ELR (cell line): Measurements from ENCODE around the gene MAGI2.
"Not testable (repeated sequence)": the region's sequence is repeated elsewhere in the genome, so short reads cannot be mapped to it uniquely, and the experiment has no call there.

Experiments
- DNase-seq: peaks from one replicate; pipeline ENCODE4 v3.0.0-alpha.2; 2015; ENCODE audit warnings: low read depth

MAGI2 gene

DNA sequence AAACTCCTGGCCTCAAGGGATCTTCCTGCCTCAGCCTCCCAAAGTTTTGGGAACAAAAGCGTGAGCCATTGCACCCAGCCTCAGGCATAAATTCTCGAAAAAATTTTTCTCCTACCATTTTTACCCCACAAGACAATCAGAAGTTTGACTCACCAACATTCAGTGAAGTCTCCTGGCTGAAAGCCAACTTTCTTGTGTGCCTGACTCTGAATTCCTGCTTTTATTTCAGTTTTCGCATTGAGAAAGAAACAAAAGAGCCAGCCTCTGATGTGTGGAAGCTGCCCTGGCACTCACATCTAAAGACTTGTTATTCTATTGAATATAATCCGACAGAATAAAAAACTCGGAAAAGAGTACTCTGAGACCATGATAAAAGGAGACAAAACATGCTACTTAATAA lies 402.9 kb downstream of the MAGI2 start:
- DNase-seq, result peak; percentile 40

DNA sequence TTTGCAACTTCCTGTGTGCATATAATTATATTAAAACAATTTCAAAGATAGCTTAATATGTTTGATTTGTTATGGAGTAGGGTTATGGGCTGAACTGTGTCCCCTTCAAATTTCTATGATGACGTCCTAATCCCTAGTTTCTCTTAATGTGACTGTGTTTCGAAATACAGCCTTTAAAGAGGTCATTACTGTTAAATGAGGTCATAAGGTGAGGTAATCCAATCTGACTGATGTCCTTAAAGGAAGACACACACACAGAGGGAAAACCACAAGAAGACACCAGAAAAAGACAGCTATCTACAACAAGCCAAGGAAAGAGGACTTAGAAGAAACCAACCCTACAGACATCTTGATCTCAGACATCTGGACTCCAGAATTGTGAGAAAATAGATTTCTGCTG lies 407.4 kb downstream of the MAGI2 start:
- DNase-seq, result no peak

GRCh38 chr7:79037001-79037400 lies 416.5 kb downstream of the MAGI2 start:
- DNase-seq, result no peak

DNA sequence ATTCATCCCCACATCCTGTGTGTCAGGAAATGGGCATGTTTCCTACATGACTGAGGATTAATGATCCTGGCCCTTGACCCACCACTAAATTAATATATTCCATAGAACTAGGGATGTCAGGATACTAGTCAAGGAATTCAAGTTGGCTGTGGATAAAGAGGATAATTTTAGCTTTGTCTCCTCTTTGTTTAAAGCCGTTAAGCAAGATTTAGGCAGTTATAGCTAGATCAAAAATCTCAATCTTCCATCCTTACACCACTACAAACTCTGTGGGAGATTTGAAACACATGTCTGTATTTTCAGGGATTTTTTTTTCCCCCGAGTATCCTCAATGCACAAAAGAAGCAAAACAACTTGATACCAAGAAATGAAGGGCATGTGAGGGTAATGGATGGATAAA lies 417.1 kb downstream of the MAGI2 start:
- DNase-seq, result no peak

- DNase-seq, result no peak
These were observed 417.6 kb downstream of the MAGI2 start for GRCh38 chr7:79035858-79036257.

GRCh38 chr7:79034730-79035129 lies 418.7 kb downstream of the MAGI2 start:
- no peak for DNase-seq

GRCh38 chr7:79019711-79020110 lies 433.8 kb downstream of the MAGI2 start:
- DNase-seq, result not testable (repeated sequence)

DNA sequence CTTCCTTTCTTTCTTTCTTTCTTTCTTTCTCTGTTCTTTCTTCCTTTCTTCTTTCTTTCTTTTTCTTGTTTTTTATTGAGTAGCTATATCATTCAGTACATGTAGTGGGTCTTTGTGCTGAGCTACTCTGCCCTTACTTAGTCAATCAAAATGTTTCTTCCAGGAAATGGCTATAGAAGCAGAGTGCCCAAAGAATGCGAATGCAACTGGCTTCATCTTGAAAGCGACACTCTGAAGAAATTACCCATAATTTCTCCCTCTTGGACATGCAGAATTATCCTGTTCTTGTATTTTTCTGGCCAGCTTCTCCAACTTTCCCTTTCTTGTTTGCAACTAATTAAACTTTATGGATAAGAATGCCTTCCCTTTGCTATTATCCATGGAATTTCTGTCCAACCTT lies 441.5 kb downstream of the MAGI2 start:
- DNase-seq, result no peak

- no peak for DNase-seq
These were observed 443.8 kb downstream of the MAGI2 start for GRCh38 chr7:79009647-79010046.

- no peak for DNase-seq
These were observed 444.7 kb downstream of the MAGI2 start for GRCh38 chr7:79008786-79009185.

DNA sequence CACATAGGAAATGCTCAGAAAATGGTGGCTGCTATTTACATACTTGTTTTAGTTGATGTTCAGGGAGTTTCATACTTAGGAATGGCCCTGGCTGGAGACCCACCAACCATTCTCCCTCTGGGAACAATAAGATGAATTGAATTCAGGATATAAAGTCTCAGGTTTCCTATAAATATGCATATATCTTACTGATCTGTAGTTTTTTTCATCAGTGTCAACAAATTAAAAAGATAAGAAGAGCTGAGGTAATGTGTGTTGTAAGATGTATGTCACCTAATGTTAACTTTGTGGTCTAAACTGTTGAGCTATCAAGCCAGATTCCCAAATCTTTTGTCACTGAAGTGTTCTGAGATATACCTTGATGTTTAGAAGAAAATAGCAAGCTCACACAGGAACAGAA lies 457.5 kb downstream of the MAGI2 start:
- no peak for DNase-seq

GRCh38 chr7:78993341-78993740 lies 460.1 kb downstream of the MAGI2 start:
- no peak for DNase-seq

- no peak for DNase-seq
These were observed 468.0 kb downstream of the MAGI2 start for GRCh38 chr7:78985509-78985908.

- no peak for DNase-seq
These were observed 470.0 kb downstream of the MAGI2 start for GRCh38 chr7:78983483-78983882.

DNA sequence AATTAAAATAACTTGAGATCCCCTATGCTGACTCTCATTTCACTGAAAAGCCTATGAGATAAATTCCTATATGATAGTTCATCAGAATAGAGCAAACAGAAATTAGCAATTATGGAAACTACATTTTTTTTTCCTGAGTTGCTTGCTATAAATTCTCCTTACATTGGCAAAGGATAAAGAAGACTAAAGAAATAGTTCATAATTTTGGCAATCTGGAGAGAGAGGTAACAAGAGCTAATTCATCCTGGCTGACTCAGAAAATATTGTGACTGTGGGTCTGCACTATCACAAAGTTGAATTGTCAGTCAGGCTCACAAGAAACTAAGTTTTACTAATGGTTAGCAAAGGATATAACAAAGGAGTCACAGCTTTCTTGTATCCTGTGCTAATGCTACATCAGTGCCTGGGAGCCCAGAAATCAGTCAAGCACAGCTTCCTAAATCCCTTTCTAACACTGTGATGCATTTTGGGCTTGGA lies 483.0 kb downstream of the MAGI2 start:
- DNase-seq, result peak; percentile 21

GRCh38 chr7:78968951-78969350 lies 484.5 kb downstream of the MAGI2 start:
- DNase-seq, result no peak

DNA sequence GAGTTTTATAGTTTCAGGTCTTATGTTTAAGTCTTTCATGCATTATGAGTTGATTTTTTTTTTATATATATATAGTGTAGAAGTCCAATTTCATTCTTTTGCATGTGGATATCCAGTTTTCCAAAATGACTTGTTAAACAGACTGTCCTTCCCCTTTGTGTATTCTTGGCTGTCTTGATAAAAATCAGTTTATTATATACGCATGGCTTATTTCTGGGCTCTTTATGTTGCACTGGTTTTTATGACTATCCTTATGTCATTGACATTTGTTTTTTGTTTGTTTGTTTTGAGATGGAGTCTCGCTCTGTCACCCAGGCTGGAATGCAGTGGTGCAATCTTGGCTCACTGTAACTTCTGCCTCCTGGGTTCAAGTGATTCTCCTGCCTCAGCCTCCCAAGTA lies 485.9 kb downstream of the MAGI2 start:
- not testable (repeated sequence) for DNase-seq

GRCh38 chr7:78967046-78967445 lies 486.4 kb downstream of the MAGI2 start:
- DNase-seq, result peak; percentile 26

DNA sequence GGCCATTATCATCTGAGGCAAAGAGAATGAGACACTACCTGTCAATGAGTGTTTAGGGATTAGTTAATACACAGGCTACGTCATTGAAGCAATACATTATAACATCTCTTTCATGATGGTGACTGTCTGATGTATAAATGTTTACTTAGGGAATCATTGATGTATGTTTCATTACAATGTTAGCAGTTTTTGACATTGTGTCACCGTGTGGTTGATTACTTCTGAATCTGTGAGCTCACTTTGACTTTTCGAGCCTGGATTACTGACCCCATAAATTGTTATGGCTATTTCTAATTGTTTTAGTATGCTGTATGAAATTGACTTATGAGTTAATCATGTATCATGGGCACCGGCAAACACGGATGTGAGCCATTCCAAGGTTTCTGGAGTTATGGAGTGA lies 494.0 kb downstream of the MAGI2 start:
- peak; percentile 84 for DNase-seq

GRCh38 chr7:78955329-78955728 lies 498.1 kb downstream of the MAGI2 start:
- DNase-seq, result no peak

GRCh38 chr7:78953726-78954363 lies 499.6 kb downstream of the MAGI2 start:
- peak; percentile 3 for DNase-seq

DNA sequence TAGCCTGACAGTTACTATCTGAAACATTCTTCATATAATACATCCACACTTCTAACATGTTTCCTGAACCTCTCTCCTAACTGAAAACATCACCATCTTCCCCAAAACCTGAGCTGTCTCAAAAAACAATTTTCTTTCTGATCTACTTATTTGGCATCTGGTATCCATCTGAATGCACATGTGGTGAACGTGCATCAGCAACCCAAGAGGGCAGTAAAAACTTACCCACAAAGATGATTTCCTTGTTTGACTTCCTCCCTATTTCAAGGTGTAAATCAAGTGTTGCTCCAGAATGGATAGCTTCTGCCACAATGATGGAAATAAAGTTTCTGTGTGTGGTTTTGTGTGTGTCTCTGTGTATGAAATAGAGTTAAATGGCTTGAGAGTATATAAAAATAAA lies 500.4 kb downstream of the MAGI2 start:
- no peak for DNase-seq

DNA sequence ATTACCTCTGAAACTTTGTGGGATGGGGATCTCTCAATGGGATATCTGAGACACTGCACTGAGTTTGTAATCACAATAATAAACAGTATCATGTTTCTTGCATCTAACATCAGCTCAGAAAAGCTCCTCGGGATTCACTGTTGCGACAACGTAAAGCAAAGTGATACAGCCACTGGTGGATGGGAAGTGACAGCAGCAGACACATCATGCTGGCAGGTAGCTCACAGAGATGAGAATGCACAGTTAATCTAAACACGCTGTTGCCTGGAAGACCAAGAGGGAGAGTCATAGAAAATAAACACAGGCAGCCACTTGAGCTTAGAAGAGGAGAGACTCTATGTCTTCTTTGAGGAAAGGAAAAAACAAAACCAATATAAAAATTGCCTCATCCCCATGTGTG lies 513.8 kb downstream of the MAGI2 start:
- no peak for DNase-seq

- peak; percentile 34 for DNase-seq
These were observed 528.9 kb downstream of the MAGI2 start for GRCh38 chr7:78924581-78924980.
